SK-N-SH treated with all-trans-retinoic acid at 6 μM for 48 hours (cell line): ENCODE measurements around the gene LRTM1.

Source experiments
- ATAC-seq: fragments of 200-7000 bp; cut with Tn5 transposase; 3 replicates; pipeline ENCODE4 v1.9.1; 2020; ENCODE audit warnings: mild to moderate bottlenecking, moderate library complexity
- BACH2 ChIP-seq: fragments of 250-450 bp; sonication (Bioruptor Pico); IDR thresholded peaks from 2 replicates; pipeline ENCODE4 v1.9.0; 2021; ENCODE audit warnings: mild to moderate bottlenecking, borderline replicate concordance
- CSDC2 ChIP-seq: fragments of 250-450 bp; sonication (Bioruptor Pico); IDR thresholded peaks from 2 replicates; pipeline ENCODE4 v1.5.0; 2020; ENCODE audit warnings: mild to moderate bottlenecking, moderate library complexity
- CSRNP3 ChIP-seq: fragments of 250-450 bp; sonication (Bioruptor Pico); IDR thresholded peaks from 2 replicates; pipeline ENCODE4 v1.5.1; 2021; ENCODE audit warnings: mild to moderate bottlenecking, moderate library complexity
- ESRRG ChIP-seq: fragments of 250-450 bp; sonication (Bioruptor Pico); IDR thresholded peaks from 2 replicates; pipeline ENCODE4 v1.6.1; 2021; ENCODE audit warnings: mild to moderate bottlenecking
- GLIS3 ChIP-seq: fragments of 250-450 bp; sonication (Bioruptor Pico); IDR thresholded peaks from 2 replicates; pipeline ENCODE4 v1.5.0; 2020; ENCODE audit warnings: mild to moderate bottlenecking, moderate library complexity
- ISL1 ChIP-seq: fragments of 250-450 bp; sonication (Bioruptor Pico); IDR thresholded peaks from 2 replicates; pipeline ENCODE4 v2.1.2; 2022; ENCODE audit warnings: mild to moderate bottlenecking, moderate library complexity
- OSR1 ChIP-seq: fragments of 250-450 bp; sonication (Bioruptor Pico); IDR thresholded peaks from 2 replicates; pipeline ENCODE4 v1.8.0; 2022; ENCODE audit warnings: moderate library complexity, mild to moderate bottlenecking, inconsistent platforms
- POU6F1 ChIP-seq: fragments of 250-450 bp; sonication (Bioruptor Pico); IDR thresholded peaks from 2 replicates; pipeline ENCODE4 v1.8.0; 2021; ENCODE audit warnings: low read depth, mild to moderate bottlenecking, moderate library complexity, borderline replicate concordance
- PPARA ChIP-seq: fragments of 250-450 bp; sonication (Bioruptor Pico); IDR thresholded peaks from 2 replicates; pipeline ENCODE4 v1.5.0; 2020; ENCODE audit warnings: mild to moderate bottlenecking, borderline replicate concordance
- RARB ChIP-seq: fragments of 250-450 bp; sonication (Bioruptor Pico); IDR thresholded peaks from 2 replicates; pipeline ENCODE4 v1.8.0; 2021; ENCODE audit warnings: mild to moderate bottlenecking, moderate library complexity
- SNAI2 ChIP-seq: fragments of 250-450 bp; sonication (Bioruptor Pico); IDR thresholded peaks from 2 replicates; pipeline ENCODE4 v1.5.0; 2020; ENCODE audit warnings: mild to moderate bottlenecking, moderate library complexity
- TCF4 ChIP-seq: fragments of 250-450 bp; sonication (Bioruptor Pico); IDR thresholded peaks from 2 replicates; pipeline ENCODE4 v1.8.0; 2021; ENCODE audit warnings: mild to moderate bottlenecking, moderate library complexity, borderline replicate concordance
- TOX ChIP-seq: fragments of 250-450 bp; sonication (Bioruptor Pico); IDR thresholded peaks from 2 replicates; pipeline ENCODE4 v1.8.0; 2021; ENCODE audit warnings: mild to moderate bottlenecking, moderate library complexity, borderline replicate concordance
- TSHZ2 ChIP-seq: fragments of 250-450 bp; sonication (Bioruptor Pico); IDR thresholded peaks from 2 replicates; pipeline ENCODE4 v1.5.0; 2020; ENCODE audit warnings: mild to moderate bottlenecking, moderate library complexity
- ZFP3 ChIP-seq: fragments of 250-450 bp; sonication (Bioruptor Pico); IDR thresholded peaks from 2 replicates; pipeline ENCODE4 v1.5.0; 2020; ENCODE audit warnings: mild to moderate bottlenecking, moderate library complexity
- ZNF565 ChIP-seq: fragments of 450-650 bp; formaldehyde crosslinking; conservative IDR thresholded peaks from 2 replicates; pipeline ENCODE4 v1.5.0; 2020; ENCODE audit warnings: low read depth, mild to moderate bottlenecking, moderate library complexity
- ZNF70 ChIP-seq: fragments of 450-650 bp; formaldehyde crosslinking; IDR thresholded peaks from 2 replicates; pipeline ENCODE4 v1.5.0; 2020; ENCODE audit warnings: mild to moderate bottlenecking, moderate library complexity
- ZNF8 ChIP-seq: fragments of 450-650 bp; formaldehyde crosslinking; IDR thresholded peaks from 2 replicates; pipeline ENCODE4 v1.5.0; 2020; ENCODE audit warnings: mild to moderate bottlenecking, moderate library complexity
- TF ChIP-seq, protein P1 (sequence below): fragments of 250-450 bp; sonication (Bioruptor Pico); IDR thresholded peaks from 2 replicates; pipeline ENCODE4 v1.8.0; 2020; ENCODE audit warnings: mild to moderate bottlenecking, moderate library complexity, borderline replicate concordance

Gene LRTM1

GRCh38 chr3:54917174-54917573, 10.7 kb downstream of the LRTM1 start (continued):
- TF ChIP-seq TSHZ2 (CRISPR knock-in tag) (no peak), GLIS3 (CRISPR knock-in tag) (no peak), TOX (CRISPR knock-in tag) (no peak), RARB (CRISPR knock-in tag) (no peak), SNAI2 (CRISPR knock-in tag) (no peak), ISL1 (CRISPR knock-in tag) (no peak), CSDC2 (CRISPR knock-in tag) (no peak), ESRRG (no peak), CSRNP3 (no peak), ZNF565 (CRISPR knock-in tag) (no peak)
- TF ChIP-seq, protein P1, sequence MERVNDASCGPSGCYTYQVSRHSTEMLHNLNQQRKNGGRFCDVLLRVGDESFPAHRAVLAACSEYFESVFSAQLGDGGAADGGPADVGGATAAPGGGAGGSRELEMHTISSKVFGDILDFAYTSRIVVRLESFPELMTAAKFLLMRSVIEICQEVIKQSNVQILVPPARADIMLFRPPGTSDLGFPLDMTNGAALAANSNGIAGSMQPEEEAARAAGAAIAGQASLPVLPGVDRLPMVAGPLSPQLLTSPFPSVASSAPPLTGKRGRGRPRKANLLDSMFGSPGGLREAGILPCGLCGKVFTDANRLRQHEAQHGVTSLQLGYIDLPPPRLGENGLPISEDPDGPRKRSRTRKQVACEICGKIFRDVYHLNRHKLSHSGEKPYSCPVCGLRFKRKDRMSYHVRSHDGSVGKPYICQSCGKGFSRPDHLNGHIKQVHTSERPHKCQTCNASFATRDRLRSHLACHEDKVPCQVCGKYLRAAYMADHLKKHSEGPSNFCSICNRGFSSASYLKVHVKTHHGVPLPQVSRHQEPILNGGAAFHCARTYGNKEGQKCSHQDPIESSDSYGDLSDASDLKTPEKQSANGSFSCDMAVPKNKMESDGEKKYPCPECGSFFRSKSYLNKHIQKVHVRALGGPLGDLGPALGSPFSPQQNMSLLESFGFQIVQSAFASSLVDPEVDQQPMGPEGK (CRISPR knock-in tag) = no peak

GRCh38 chr3:54916732-54917131, 11.1 kb downstream of the LRTM1 start:
- peak; percentile 79 for ATAC-seq
- TF ChIP-seq BACH2 (CRISPR knock-in tag) (no peak), ZFP3 (no peak), POU6F1 (CRISPR knock-in tag) (no peak), RARB (CRISPR knock-in tag) (no peak), ZNF70 (no peak), TSHZ2 (CRISPR knock-in tag) (no peak), TCF4 (no peak), OSR1 (CRISPR knock-in tag) (no peak), ZNF8 (CRISPR knock-in tag) (no peak), ZNF565 (CRISPR knock-in tag) (no peak)

GRCh38 chr3:54915976-54916375, 11.9 kb downstream of the LRTM1 start:
- ATAC-seq = no peak
- TF ChIP-seq ZNF8 (CRISPR knock-in tag) = no peak
- no peak for TF ChIP-seq OSR1 (CRISPR knock-in tag)
- TF ChIP-seq TOX (CRISPR knock-in tag) = no peak
- no peak for TF ChIP-seq ESRRG
- TF ChIP-seq CSDC2 (CRISPR knock-in tag) = no peak
- no peak for TF ChIP-seq PPARA (CRISPR knock-in tag)
- no peak for TF ChIP-seq TCF4
